GM10266 (cell line): ENCODE measurements around the gene TMTC2.
A peak's percentile ranks its signal among the peaks of the same experiment; 100 is the strongest.

Experiments used
- DNase-seq: peaks from one replicate; pipeline ENCODE4 v3.0.0; 2012; ENCODE audit errors: extremely low spot score
- CTCF ChIP-seq: IDR thresholded peaks from 2 replicates; pipeline ENCODE4 v1.5.1; 2012; ENCODE audit warnings: mild to moderate bottlenecking, low read depth; ENCODE audit not compliant: control insufficient read depth, insufficient read depth; ENCODE audit errors: missing control alignments

The TMTC2 gene

GRCh38 chr12:82682851-82683261 lies 3.9 kb upstream of the TMTC2 start:
- TF ChIP-seq CTCF, result no peak
- DNase-seq, result no peak

- TF ChIP-seq CTCF, result peak; percentile 85
- peak; percentile 80 for DNase-seq
Observed at GRCh38 chr12:82685790-82686167, 927 bp upstream of the TMTC2 start.

DNA sequence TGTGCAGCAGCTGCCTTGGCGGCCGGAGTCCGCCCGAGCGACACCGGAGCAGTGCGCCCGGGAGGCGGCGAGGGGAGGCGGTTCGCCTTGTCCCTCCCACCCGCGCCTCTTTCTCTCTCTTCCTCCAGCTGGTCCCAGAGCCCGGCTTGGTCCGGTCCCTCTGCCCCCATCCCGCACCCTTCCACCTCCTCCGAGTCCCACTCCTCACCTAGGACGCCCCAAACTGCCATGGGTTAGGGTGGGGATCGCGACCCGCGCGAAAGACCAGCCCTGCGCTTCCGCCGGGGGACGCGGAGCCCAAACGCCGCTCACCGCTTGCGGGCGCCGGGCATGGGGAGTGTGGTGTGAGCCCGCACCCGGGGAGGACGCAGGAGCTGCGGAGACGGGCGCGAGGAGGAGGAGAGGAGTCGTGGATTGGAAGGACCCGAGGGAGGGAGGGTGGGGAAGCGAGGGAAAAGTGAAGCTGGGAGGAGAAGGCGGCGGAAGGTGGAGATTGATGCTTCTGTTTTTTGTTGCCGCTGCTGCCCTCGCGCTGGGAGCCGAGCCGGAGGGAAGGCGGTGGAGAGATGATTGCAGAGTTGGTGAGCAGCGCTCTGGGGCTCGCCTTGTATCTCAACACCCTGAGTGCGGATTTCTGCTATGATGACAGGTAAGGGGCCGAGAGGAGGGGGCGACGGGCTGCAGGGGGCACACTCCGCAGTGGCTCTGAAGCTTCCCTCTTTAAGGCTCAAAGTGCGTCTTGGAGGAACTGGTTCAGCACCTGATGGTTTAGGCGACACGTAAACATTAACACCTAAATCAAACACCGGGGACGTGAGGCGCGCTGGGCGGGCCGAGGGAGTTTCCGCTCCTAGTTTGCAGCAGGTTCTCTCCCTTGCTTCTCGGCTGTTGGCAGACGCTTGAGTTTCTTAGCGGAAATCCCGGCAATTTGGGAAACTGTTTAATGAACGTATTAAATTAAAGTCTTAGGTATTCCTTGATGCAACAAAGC lies 610 bp downstream of the TMTC2 start:
- TF ChIP-seq CTCF, result peak; percentile 8
- DNase-seq, result peak; percentile 29

GRCh38 chr12:82688035-82688501 lies 1.4 kb downstream of the TMTC2 start:
- no peak for DNase-seq

GRCh38 chr12:82688596-82688995 lies 1.9 kb downstream of the TMTC2 start:
- no peak for DNase-seq
- TF ChIP-seq CTCF, result no peak

More at GRCh38 chr12:82688035-82688501, 1.4 kb downstream of the TMTC2 start:
- peak; percentile 5 for TF ChIP-seq CTCF

- no peak for TF ChIP-seq CTCF
- no peak for DNase-seq
Observed at GRCh38 chr12:82690006-82690405, 3.3 kb downstream of the TMTC2 start.

- TF ChIP-seq CTCF, result no peak
- no peak for DNase-seq
Observed at GRCh38 chr12:82691513-82691912, 4.8 kb downstream of the TMTC2 start.
